Body of pancreas (tissue), 4 donors: ENCODE measurements around the gene DHCR7. TPM values are rescaled to one million over a fixed set of nuclear protein-coding genes. Genes with fewer than 3 reads are reported as not detected.

ENCODE experiments used
- ATAC-seq: fragments of 150-250 bp; one replicate; pipeline ENCODE4 v1.9.1; 2016
- DNase-seq, 4 donors: peaks; one replicate each; pipeline ENCODE4 v3.0.0-alpha.2; 2019
- H3K27ac ChIP-seq, 4 donors: fragments of 200-600 bp; sonication (generic); 1 replicate in 3 of 4; 2 replicates in 1 of 4; pipeline versions ENCODE4 v1.5.1 to v1.6.1; 2016 to 2019; ENCODE audit warnings: mild to moderate bottlenecking in 1 of 4, mixed read lengths in 1 of 4, moderate library complexity in 1 of 4
- H3K27me3 ChIP-seq, 2 donors: fragments of 200-600 bp; sonication (generic); one replicate each; pipeline ENCODE4 v1.6.0; 2016; ENCODE audit warnings: mild to moderate bottlenecking in 1 of 2
- H3K36me3 ChIP-seq, 2 donors: fragments of 200-600 bp; sonication (generic); replicated peaks in 1 of 2; 2 replicates each; pipeline ENCODE4 v1.5.1; 2016; ENCODE audit warnings: low read depth in 2 of 2; ENCODE audit not compliant: insufficient read depth in 1 of 2
- H3K4me1 ChIP-seq: fragments of 200-600 bp; sonication (generic); one replicate; pipeline ENCODE4 v1.6.0; 2016
- H3K4me3 ChIP-seq, 2 donors: fragments of 200-600 bp; sonication (generic); 1 replicate in 1 of 2; 2 replicates in 1 of 2; pipeline ENCODE4 v1.5.1; 2016 to 2019
- H3K9me3 ChIP-seq, 3 donors: fragments of 200-600 bp; sonication (generic); 1 replicate in 2 of 3; 2 replicates in 1 of 3; pipeline ENCODE4 v1.5.1; 2016
- CTCF ChIP-seq, 7 experiments: fragments of 450-650 bp in 4 of 7; fragments of 200-600 bp in 3 of 7; sonication (generic) in 3 of 7; IDR thresholded peaks; one replicate each; pipeline ENCODE4 v1.5.1; 2016 to 2019; ENCODE audit warnings: antibody characterized with exemption in 7 of 7
- POLR2A ChIP-seq, 3 donors: fragments of 450-650 bp; IDR thresholded peaks; one replicate each; pipeline ENCODE4 v1.6.1; 2016; ENCODE audit warnings: antibody characterized with exemption in 3 of 3, mild to moderate bottlenecking in 2 of 3
- WGBS, 2 donors: methylation state at CpG; one replicate each; pipeline ENCODE4 v1.1.5; 2017; 5-methylcytosine and 5-hydroxymethylcytosine counted together
- intact Hi-C: fragments of 100-400 bp; cut with DNase I; formaldehyde crosslinking; loops from one replicate; pipeline ENCODE4 v1.15.1; 2023
- total RNA-seq, 2 donors: library from RNA; depleted of rRNA; stranded (reverse); fragments of >200 nt; gene quantifications; one replicate each; pipeline ENCODE4 v1.1.0, GENCODE V29; 2016

The DHCR7 gene
- total RNA-seq, 2 donors from 2014 or later, result 15.8 to 16.2 TPM

DNA sequence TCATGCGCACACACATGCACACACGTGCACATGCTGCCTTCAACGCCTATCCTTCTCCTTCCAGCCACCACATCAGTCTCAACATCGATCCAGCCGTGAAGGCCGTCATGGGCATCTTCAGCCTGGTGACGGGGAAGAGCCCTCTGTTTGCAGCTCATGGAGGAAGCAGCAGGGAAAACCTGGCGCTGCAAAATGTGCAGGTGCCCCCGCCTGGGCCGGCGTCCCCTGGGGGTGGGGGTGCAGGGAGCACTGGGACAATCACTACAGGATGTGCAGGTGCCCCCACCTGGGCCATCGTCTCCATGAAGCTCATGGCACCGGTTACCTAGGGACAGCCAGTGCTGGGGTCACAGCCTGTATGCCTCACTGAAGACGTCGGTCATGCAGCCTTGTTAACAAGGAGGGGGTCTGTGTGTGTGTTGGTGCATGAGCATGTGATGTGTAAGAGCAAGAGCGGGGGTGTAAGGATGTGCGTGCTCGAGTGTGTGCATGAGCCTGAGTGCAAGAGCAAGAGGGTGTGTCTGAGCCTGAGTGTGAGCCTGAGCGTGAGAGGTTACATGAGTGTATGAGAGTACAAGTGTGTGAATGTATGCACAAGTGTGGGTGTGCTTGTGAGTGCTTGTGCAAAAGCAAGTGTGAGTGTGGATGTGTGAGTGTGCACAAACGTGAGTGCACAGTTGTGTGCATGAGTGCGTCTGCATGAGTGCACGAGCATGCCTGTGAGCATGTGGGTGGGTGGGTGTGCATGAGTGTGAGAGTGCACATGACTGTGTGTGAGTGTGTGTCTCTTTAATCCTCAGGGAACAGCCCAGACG is 36.3 kb upstream of the DHCR7 start:
- no peak for ATAC-seq
- Histone ChIP-seq H3K4me3 (no peak overlapping the region), H3K27me3 (no peaks in the 10 kb centered on the region), H3K27ac (no peak overlapping the region), H3K9me3 (no peaks in the 10 kb centered on the region), H3K4me1 (no peaks in the 10 kb centered on the region), H3K36me3 (peaks cover 10 to 27% of the 10 kb centered on the region in 2 donors)
- DNase-seq, result peak in 1 of 4 donors; percentile 2
- intact Hi-C loops, result no loop called here
- TF ChIP-seq POLR2A (IDR thresholded peaks at IDR 0.05), result no peak
- no peak for TF ChIP-seq CTCF (IDR thresholded peaks at IDR 0.05)
- WGBS, 2 donors, result 90 to 91% methylated on average over 23 of the region's 23 CpGs

- intact Hi-C loops, result no loop called here
- no peaks in the 10 kb centered on the region for H3K9me3 ChIP-seq
- no peaks in the 10 kb centered on the region for H3K27me3 ChIP-seq
- H3K27ac ChIP-seq, result no peak overlapping the region
- TF ChIP-seq POLR2A (IDR thresholded peaks at IDR 0.05) (no peak), CTCF (IDR thresholded peaks at IDR 0.05) (no peak)
- peaks cover 10 to 27% of the 10 kb centered on the region in 2 donors for H3K36me3 ChIP-seq
- H3K4me1 ChIP-seq, result no peaks in the 10 kb centered on the region
- no peak overlapping the region for H3K4me3 ChIP-seq
- 83 to 90% methylated on average over 6 of the region's 6 CpGs for WGBS, 2 donors
- ATAC-seq, result no peak
- no peak for DNase-seq
Observed at GRCh38 chr11:71483692-71484091, 35.5 kb upstream of the DHCR7 start.

- DNase-seq (no peak), ATAC-seq (no peak)
- Histone ChIP-seq H3K9me3 (no peaks in the 10 kb centered on the region), H3K27me3 (no peaks in the 10 kb centered on the region), H3K27ac (no peak overlapping the region), H3K4me3 (no peak overlapping the region), H3K4me1 (no peaks in the 10 kb centered on the region), H3K36me3 (peaks cover 10 to 27% of the 10 kb centered on the region in 2 donors)
- intact Hi-C loops, result no loop called here
- TF ChIP-seq CTCF (IDR thresholded peaks at IDR 0.05) (no peak), POLR2A (IDR thresholded peaks at IDR 0.05) (no peak)
- WGBS, 2 donors, result 99 to 100% methylated on average over 9 to 13 of the region's 13 CpGs
Observed at GRCh38 chr11:71482746-71483364, 34.7 kb upstream of the DHCR7 start.

- no peak for DNase-seq
- Histone ChIP-seq H3K4me1 (no peaks in the 10 kb centered on the region), H3K4me3 (no peak overlapping the region), H3K27ac (no peak overlapping the region), H3K27me3 (no peaks in the 10 kb centered on the region), H3K36me3 (peaks cover 10 to 27% of the 10 kb centered on the region in 2 donors), H3K9me3 (no peaks in the 10 kb centered on the region)
- 94% methylated on average over 13 of the region's 18 CpGs; no CpG with 5 or more reads in 1 of the 2 donors for WGBS, 2 donors
- intact Hi-C loops, result no loop called here
- no peak for ATAC-seq
- TF ChIP-seq POLR2A (IDR thresholded peaks at IDR 0.05) (no peak), CTCF (IDR thresholded peaks at IDR 0.05) (no peak)
Observed at GRCh38 chr11:71482216-71482615, 34.0 kb upstream of the DHCR7 start.
